Tibial artery (tissue), 4 donors: Measurements from ENCODE around the gene SH3BGRL3.

Experiments
- DNase-seq, 2 donors: peaks; one replicate each; pipeline ENCODE4 v3.0.0-alpha.2; 2019
- H3K27ac ChIP-seq, 2 donors: fragments of 200-600 bp; sonication (generic) in 1 of 2; 1 replicate in 1 of 2; 2 replicates in 1 of 2; pipeline ENCODE4 v1.5.1; 2018 to 2019; ENCODE audit warnings: mild to moderate bottlenecking in 1 of 2
- H3K27me3 ChIP-seq, 2 donors: fragments of 200-600 bp; sonication (generic) in 1 of 2; one replicate each; pipeline versions ENCODE4 v1.5.1 to v1.6.0; 2016 to 2019
- H3K36me3 ChIP-seq, 3 donors: fragments of 200-600 bp; sonication (generic) in 2 of 3; one replicate each; pipeline ENCODE4 v1.5.1; 2016 to 2019; ENCODE audit warnings: mild to moderate bottlenecking in 2 of 3
- H3K4me1 ChIP-seq, 4 donors: fragments of 200-600 bp; sonication (generic) in 2 of 4; 1 replicate in 3 of 4; 2 replicates in 1 of 4; pipeline ENCODE4 v1.5.1; 2016 to 2019
- H3K4me3 ChIP-seq, 2 donors: fragments of 200-600 bp; sonication (generic) in 1 of 2; 1 replicate in 1 of 2; 2 replicates in 1 of 2; pipeline ENCODE4 v1.5.1; 2018 to 2019; ENCODE audit warnings: mild to moderate bottlenecking in 2 of 2
- H3K9me3 ChIP-seq, 3 donors: fragments of 200-600 bp; sonication (generic) in 1 of 3; one replicate each; pipeline ENCODE4 v1.5.1; 2016 to 2019
- CTCF ChIP-seq, 2 experiments: fragments of 200-600 bp in 1 of 2; fragments of 450-650 bp in 1 of 2; IDR thresholded peaks; one replicate each; pipeline ENCODE4 v1.5.1; 2017 to 2019; ENCODE audit warnings: antibody characterized with exemption in 2 of 2, mild to moderate bottlenecking in 1 of 2, moderate library complexity in 1 of 2
- intact Hi-C: fragments of 100-400 bp; cut with DNase I; formaldehyde crosslinking; loops from one replicate; pipeline ENCODE4 v1.15.0; 2023; ENCODE audit warnings: low total_unique reads

Gene SH3BGRL3

GRCh38 chr1:26239936-26240335 is 40.0 kb upstream of the SH3BGRL3 start:
- intact Hi-C loops = no loop called here
- Histone ChIP-seq H3K4me1 (peaks cover 0 to 4% (median 2%) of the 10 kb centered on the region in 4 donors), H3K4me3 (no peak overlapping the region), H3K27ac (no peak overlapping the region), H3K27me3 (no peaks in the 10 kb centered on the region), H3K9me3 (no peaks in the 10 kb centered on the region), H3K36me3 (no peaks in the 10 kb centered on the region)
- no peak for TF ChIP-seq CTCF (IDR thresholded peaks at IDR 0.05)
- no peak for DNase-seq

- no peak for DNase-seq
- Histone ChIP-seq H3K27me3 (no peaks in the 10 kb centered on the region), H3K4me3 (no peak overlapping the region), H3K4me1 (no peaks in the 10 kb centered on the region), H3K36me3 (peaks cover under 1 to 15% (median 14%) of the 10 kb centered on the region in 3 donors), H3K9me3 (no peaks in the 10 kb centered on the region), H3K27ac (no peak overlapping the region)
- TF ChIP-seq CTCF (IDR thresholded peaks at IDR 0.05) = no peak
- intact Hi-C loops = no loop called here
Observed at GRCh38 chr1:26252718-26253117, 27.2 kb upstream of the SH3BGRL3 start.

GRCh38 chr1:26254404-26254803 is 25.5 kb upstream of the SH3BGRL3 start:
- H3K27me3 ChIP-seq = no peaks in the 10 kb centered on the region
- DNase-seq = no peak
- no peaks in the 10 kb centered on the region for H3K4me1 ChIP-seq
- no peaks in the 10 kb centered on the region for H3K9me3 ChIP-seq
- no peak overlapping the region for H3K27ac ChIP-seq
- H3K4me3 ChIP-seq = no peak overlapping the region
- intact Hi-C loops = no loop called here
- H3K36me3 ChIP-seq = peaks cover 4 to 28% (median 21%) of the 10 kb centered on the region in 3 donors
- TF ChIP-seq CTCF (IDR thresholded peaks at IDR 0.05) = no peak

GRCh38 chr1:26257222-26257621 is 22.7 kb upstream of the SH3BGRL3 start:
- Histone ChIP-seq H3K9me3 (no peaks in the 10 kb centered on the region), H3K27me3 (no peaks in the 10 kb centered on the region), H3K36me3 (peaks cover 13 to 44% (median 26%) of the 10 kb centered on the region in 3 donors), H3K4me1 (no peaks in the 10 kb centered on the region), H3K27ac (no peak overlapping the region), H3K4me3 (no peak overlapping the region)
- no peak for DNase-seq
- intact Hi-C loops = no loop called here
- no peak for TF ChIP-seq CTCF (IDR thresholded peaks at IDR 0.05)

DNA sequence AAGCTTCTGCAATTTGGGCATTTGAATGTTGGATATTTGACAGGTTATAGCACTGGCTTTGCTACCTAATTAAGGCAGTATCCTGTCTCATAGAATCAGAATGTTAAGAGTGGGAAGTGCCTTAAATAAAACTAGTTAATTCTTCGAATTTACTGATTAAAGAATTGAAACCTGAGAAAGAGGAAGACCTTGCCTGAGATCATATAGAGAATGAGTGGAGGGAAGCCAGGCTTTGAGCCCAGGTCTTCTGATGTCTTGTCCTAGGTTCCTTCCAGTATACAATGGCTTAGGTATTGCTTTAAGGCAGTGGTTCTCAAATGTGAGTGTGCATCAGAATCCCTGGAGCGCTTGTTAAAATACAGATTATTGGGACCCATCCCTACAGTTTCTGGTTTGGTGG is 20.9 kb upstream of the SH3BGRL3 start:
- Histone ChIP-seq H3K9me3 (no peaks in the 10 kb centered on the region), H3K4me3 (no peak overlapping the region), H3K36me3 (peaks cover 13 to 51% (median 35%) of the 10 kb centered on the region in 3 donors), H3K4me1 (no peaks in the 10 kb centered on the region), H3K27me3 (no peaks in the 10 kb centered on the region), H3K27ac (no peak overlapping the region)
- DNase-seq = no peak
- no peak for TF ChIP-seq CTCF (IDR thresholded peaks at IDR 0.05)
- intact Hi-C loops = no loop called here

DNA sequence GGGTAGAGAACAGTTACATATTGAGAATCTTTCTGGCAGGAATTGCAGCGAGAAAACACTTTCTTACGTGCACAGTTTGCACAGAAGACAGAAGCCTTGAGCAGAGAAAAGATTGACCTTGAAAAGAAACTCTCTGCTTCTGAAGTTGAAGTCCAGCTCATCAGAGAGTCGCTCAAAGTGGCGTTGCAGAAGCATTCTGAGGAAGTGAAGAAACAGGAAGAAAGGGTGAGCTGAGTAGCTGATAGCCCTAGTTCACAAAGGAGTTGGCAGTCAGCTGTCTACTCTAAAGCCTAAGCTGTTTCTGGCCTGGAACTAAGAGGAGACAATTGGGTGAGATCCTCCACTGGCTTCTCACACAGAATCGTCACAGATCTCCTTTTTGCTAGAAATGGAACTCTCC is 20.3 kb upstream of the SH3BGRL3 start:
- Histone ChIP-seq H3K27me3 (no peaks in the 10 kb centered on the region), H3K36me3 (peaks cover 13 to 51% (median 35%) of the 10 kb centered on the region in 3 donors), H3K9me3 (no peaks in the 10 kb centered on the region), H3K4me3 (no peak overlapping the region), H3K27ac (no peak overlapping the region), H3K4me1 (no peaks in the 10 kb centered on the region)
- intact Hi-C loops = no loop called here
- no peak for DNase-seq
- no peak for TF ChIP-seq CTCF (IDR thresholded peaks at IDR 0.05)
